Stimulated activated CD4-positive, alpha-beta T cell treated with anti-CD3 and anti-CD28 coated beads, Interleukin-4, amount 100 ng/mL, for 48 hours (primary cell): Measurements from ENCODE around the gene PAQR4.
A peak's percentile ranks its signal among the peaks of the same experiment; 100 is the strongest.

Experiments used
- DNase-seq, 2 donors: peaks; one replicate each; pipeline ENCODE4 v3.0.0-alpha.2; 2020; ENCODE audit warnings: low read depth in 2 of 2

The PAQR4 gene

DNA sequence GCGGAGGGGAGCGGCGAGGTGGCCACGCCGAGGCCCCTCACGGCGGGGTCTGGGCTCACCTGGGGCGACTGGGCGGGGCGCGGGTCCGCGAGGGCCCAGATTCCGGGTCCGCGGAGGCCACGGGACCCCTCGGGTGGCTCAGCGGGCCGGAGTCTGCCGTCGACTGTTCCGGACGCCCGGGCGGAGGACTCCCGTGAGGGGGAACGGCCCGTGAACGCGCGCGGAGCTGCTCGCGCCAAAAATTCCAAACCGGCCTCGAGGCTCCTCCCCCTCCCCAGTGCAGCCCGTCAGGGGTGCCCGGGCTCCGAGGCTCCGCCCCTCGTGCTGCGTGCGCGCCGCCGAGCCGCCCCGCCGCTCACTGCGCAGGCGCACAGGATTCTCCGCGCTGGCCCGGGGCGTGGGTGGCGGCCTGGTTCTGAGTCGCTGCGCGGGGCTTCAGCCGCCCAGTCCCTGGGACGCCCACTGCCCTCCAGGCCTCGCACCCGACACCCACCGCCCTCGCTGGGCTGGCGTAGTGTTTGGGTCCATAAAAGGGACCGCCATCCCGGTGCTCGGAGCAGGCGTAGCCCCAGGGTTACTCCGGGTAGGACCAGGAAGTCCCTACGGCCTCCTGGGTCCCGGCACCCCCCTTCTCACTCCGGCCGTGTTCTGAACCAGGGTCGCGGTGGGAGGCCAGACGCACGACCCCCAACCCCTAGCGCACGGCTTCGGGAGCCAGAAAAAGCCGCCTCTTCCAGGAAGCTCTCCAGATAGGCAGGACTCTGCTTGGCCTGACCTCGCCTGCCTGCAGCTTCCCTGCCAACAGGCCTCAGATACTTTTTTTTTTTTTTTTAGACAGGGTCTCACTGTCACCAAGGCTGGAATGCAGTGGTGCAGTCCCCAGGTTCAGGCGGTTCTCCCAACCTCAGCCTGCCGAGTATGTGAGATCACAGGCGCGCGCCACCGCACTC, 11.4 kb downstream of the PAQR4 start, which contains the start of gene PKMYT1:
Gene PKMYT1, minus strand, starts transcription at position 220 of the 950 bp plus-strand sequence. CDS start 789 bp downstream, outside the sequence.
- DNase-seq = peak; percentile 91 to 94

DNA sequence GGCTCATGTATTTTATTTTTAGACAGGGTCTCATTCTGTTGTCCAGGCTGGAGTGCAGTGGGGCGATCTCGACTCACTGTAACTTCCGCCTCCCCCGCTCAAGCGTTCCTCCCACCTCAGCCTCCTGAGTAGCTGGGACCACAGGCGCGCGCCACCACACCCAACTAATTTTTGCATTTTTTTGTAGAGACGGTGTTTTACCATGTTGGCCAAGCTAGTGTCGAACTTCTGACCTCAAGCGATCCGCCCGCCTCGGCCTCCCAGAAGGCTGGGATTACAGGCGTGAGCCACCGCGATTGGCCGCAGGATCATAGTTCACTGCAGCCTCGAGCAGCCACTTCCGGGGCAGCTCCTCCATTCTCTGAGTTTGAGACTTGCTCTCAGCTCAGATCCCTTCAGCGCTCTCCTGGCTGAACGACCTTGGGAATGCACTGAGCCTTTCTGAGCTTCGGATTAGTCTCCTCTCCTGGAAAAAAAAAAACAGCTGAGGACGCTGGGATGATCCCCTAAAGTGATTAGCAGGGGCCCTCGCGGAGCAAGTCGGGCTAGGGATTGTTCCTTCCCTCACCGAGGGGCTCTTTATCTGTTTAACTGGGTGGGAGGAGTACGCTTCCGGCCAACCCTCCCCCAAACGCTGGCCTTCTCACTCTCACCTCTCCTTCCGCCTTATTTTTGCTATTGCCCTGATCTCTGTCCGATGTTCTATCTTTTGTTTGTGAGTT, 12.2 kb downstream of the PAQR4 start:
- DNase-seq = no peak

DNA sequence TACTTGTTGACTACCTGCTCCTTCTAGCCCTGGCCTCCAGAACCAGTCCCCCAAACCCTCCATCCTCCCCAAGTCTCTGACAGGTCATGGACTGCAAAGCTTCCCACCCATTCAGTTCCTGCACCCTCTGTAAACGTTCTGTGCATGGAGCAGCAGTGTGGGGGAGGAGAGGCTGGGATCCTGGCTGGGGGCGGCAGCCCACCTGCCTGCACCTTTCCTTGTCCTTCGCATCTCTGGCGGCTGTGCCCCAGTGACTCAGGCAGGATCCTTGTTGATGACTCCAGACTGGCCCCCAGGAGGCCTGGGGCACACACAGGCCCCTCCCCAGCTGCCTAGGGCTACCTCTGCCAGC, 12.7 kb downstream of the PAQR4 start:
- no peak for DNase-seq

DNA sequence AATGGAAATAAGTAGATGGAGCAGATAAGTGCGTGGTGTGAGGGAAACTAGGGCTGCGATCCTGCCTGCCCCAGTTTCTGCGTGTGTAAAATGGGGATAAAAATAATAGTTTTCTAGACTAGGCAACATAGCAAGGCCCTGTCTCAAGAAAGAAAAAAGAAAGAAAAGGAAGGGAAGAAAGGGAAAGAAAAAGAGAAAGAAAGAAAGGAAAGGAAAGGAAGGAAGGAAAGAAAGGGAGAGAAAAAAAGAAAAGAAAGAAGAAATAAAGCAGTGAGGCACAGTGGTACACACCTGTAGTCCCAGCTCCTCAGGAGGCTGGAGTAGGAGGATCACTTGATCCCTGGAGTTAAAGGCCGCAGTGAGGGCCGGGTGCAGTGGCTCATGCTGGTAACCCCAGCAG, 13.3 kb downstream of the PAQR4 start:
- no peak for DNase-seq

- peak; percentile 76 to 79 for DNase-seq
Observed at GRCh38 chr16:2983706-2984136, 14.6 kb downstream of the PAQR4 start.

- no peak for DNase-seq
Observed at GRCh38 chr16:2985462-2985861, 16.3 kb downstream of the PAQR4 start.

DNA sequence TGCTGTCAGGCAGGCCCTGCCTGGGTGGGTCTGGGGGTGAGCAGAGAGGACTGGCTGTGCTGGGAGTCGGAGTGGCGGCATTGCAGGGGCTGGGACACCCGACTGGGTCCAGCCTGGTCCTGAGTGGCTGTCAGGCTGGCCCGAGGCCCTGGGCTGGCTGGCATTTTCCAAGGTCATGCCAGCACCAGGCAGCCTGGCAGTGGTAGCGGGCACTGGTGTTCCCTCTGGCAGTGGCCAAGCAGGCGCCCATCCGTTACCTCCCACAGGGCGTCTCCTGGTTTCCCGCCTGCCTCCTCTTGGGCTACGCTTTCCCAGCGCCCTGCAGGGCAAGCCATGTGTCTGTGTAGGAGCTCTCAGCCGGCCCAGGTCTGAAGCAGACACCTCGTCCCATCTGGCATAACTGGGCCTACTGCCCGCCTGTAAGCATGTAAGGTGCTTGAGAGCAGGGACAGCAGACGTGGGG, 16.8 kb downstream of the PAQR4 start:
- DNase-seq = no peak

DNA sequence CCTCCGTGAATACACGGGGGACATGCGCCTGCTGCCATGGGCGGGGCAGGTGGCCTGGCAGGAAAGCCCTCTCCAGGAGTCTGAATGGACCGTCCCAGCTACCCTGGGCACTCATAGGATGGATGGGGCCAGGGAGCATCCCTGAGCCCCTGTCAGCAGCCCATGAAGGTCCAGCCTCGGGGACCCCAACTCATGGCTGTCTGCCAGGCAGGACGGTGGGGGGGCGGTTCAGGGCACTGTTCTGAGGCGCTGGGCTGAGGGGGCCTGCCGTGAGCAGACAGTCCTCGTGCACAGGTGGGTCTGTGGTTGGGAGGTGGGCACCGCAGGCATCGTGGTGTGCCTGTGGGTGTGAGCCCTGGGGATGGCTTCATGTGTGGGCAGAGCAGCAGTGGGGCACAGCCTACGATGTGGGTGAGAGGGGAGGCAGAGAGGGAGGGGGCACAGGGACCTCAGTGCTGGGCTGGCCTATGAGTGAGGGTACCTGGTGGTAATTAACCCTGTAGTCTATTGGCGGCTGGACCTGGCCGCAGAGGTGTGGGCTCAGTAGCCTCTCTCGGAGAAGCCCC, 17.6 kb downstream of the PAQR4 start:
- no peak for DNase-seq

DNA sequence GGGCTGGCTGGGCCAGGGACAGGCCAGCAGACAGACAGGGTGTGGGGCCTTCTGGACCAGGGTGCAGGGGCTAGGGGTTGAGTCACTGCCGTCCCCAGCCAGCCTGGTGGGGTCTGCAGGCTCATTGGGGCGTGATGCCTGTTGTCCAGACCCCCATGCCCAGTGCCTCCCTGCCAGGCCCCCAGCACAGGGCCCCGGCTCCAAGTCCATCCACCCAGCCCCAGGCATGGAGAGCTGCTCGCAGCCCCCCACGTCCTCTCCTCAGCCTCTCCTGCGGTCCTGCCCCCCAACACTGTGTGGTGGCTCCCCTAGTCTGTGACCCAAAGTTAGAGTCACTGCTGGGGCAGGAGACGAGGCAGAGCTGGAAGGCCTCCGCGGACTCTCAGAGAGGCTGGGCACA, 18.1 kb downstream of the PAQR4 start:
- DNase-seq = no peak

DNA sequence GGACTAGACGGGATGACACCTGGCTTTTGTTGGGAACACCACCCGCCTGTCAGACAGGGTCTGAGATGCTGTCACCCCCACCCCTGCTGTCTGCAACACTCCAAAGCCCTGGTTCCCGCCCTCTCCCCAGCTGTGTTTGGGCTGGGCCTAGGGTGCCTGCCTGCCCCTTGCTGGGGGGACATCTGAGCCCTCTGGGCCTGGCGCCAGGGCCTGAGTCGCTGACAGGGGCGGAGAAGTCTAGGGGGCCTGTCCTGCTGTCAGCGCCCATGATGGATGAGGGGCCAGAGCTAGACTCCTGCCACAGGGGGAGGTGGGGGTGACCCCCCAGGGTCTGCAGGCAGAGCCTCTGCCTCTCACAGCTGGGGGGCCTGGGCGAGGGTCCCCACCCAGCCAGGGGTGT, 18.7 kb downstream of the PAQR4 start:
- DNase-seq = no peak

DNA sequence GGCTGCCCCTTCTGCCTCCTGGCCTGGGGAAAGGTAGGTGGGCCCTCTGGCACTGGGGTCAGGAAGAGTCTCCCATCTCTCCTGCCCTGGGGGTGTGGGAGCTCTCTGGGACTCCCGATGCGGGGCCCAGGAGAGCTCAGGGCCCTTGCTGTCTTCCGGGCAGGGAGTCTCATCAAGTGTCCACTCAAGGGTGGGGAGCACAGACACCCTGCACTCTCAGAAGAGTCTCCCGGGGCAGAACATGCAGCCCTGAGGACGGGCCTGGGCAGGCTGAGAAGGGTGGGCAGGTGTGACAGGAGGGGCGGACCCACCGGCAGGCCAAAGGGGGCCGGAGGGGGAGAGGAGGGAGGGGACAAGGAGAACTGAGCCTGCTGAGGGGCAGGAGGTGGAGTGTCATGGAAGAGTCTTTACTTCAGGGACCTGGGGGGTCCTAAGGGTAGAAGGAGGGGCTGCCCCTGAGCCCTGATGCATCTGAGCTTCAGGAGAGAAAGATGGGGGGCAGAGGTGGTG, 19.5 kb downstream of the PAQR4 start:
- DNase-seq = no peak

GRCh38 chr16:2990891-2991290, 21.7 kb downstream of the PAQR4 start:
- DNase-seq = no peak

GRCh38 chr16:2991566-2992261, 22.6 kb downstream of the PAQR4 start:
- DNase-seq = no peak

DNA sequence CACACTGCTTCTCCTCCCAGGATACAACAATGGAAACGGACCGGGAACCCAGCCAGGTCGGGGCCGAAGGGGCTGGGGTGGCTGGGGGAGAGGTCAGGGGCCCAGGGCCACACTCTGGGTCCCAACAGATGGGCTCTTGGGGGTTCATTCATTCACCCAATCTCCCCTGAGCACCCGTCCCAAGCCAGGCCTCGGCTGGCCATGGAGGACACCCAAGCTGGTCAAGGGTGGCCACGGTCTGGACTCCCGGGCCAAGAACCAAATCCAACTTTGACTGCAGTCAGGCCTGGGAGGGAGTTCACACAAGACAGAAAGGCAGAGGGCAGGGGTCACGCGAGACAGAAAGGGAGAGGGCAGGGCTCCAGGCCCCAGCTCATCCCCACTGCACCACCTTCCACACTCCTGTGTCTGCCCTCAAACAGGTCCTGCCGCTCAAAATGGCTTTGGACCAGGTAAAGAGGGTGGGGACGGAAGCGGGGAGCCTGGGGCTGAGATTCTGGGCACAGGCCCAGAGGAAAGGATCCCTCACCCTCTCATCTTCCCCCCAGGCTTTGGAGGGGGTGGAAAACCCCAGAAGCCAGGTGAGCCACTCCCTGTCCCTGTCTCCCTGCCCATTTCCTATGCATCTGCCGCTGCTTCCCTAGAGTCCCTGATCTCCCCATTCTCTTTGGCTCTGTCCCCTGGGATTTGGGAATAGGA, 23.4 kb downstream of the PAQR4 start:
- DNase-seq = no peak

DNA sequence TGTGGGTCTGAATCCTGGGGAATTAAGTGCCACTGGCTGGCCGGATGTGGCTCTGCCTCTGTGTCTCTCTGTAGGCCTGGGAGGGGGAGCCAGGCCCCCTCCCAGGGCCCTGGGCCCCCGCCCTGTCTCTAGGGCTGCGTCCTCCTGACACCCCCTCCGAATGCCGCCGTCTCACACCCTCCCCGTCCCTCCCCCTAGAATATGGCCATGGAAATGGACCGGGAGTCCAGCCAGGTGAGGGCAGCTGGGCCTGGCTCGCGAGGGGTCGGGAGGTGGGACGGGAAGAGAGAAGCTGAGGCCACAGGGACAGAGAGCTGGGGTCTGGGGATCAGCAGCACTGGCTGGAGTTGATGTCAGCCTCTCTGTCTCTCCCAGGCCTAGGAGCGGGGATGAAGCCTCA, 27.1 kb downstream of the PAQR4 start:
- no peak for DNase-seq

GRCh38 chr16:2999929-3000328, 30.8 kb downstream of the PAQR4 start:
- DNase-seq = no peak

GRCh38 chr16:3000540-3000939, 31.4 kb downstream of the PAQR4 start:
- DNase-seq = no peak

DNA sequence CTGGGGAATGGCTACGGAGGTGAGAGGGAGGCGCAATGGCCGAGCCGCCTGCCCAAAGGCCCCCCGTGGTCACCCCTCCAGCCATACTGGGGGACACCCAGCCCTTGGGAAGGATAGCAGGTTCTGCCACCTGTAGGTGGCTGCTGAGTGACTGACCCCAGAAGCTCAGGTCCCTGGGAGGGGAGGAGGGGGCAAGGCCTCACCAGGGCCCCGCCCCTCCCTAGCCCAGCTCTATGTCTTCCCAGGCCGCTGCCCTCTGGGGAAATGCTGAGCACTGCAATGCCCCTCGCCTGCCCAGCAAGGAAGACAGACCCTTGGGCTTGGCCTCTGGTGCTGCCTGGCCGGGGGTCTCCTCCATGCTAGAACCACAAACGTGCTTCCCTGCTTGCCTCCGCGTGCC, 32.2 kb downstream of the PAQR4 start:
- DNase-seq = no peak

DNA sequence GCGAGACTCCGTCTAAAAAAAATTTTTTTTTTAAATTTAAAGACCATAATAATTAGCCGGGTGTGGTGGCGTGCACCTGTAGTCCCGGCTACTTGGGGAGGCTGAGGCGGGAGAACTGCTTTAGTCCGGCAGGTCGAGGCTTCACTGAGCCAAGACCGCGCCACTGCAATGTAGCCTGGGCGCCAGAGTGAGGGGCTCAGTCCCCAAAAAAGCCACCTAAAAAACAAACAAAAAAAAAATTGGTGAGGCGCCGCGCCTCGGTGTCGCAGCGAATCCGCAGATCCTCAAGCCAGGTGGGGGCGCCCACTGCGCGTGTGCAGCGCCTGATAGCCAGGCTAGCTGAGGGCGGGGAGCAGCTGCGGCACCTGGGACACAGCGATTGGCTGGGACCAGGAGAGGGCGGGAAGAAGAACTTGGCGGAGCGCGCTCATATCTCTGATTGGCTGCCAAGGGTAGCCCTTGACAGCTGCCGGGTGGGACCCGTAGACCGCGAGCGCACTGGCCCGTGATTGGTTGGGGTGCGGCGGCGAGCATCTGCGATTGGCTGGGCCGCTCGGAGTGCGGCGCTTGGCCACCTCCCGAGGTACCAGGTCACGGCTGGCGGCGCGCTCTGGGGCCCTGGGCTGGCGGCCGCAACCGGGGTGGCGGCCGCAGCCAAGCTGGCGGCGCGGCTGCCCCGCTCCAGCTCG, 34.6 kb downstream of the PAQR4 start:
- peak; percentile 93 to 96 for DNase-seq

DNA sequence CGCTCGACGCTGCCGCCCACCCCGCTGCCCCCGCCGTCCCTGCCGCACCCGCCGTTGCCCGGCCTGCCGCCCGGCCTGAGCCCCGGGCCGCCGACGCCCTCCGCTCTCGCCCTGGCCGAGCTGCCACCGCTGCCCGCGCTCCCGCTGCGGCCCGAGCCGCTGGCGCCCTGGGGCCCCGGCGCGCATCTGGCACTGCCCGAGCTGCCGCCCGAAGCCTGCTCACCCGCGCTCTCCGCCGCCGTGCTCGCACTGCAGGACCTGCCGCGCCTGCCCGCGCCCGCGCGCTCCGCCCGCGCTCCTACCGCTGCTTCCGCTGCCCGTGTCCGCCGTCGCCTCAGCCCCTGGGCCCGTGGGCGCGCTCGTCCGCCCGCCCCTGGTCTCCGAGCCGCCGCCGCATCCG, 35.2 kb downstream of the PAQR4 start:
- DNase-seq = no peak
